Caco-2 (cell line): ENCODE results near the gene RSPH4A. TPM values are rescaled to one million over a fixed set of nuclear protein-coding genes. Genes with fewer than 3 reads are reported as not detected.

Source experiments
- BruUV-seq: library from RNA; stranded (reverse); fragments of 400-500 nt; replicated peaks from 2 replicates; lab custom pipeline; 2021; lab: Mats Ljungman, UMichigan
- CTCF ChIA-PET: fragments of 300-600 bp; sonication (Branson Sonifier 250); formaldehyde crosslinking; loops from one replicate; lab custom pipeline; 2022; ENCODE audit warnings: antibody characterized with exemption; lab: Charles Lee
- POLR2A ChIA-PET: fragments of 300-600 bp; sonication (Branson Sonifier 250); formaldehyde crosslinking; loops from one replicate; lab custom pipeline; 2022; ENCODE audit warnings: antibody characterized with exemption; lab: Charles Lee
- DNase-seq, 2 experiments: peaks; one replicate each; pipeline versions ENCODE4 v3.0.0 to v3.0.0-alpha.2; 2020 to 2022
- H3K27me3 ChIP-seq: replicated peaks from 2 replicates; pipeline ENCODE4 v1.6.0; 2011; ENCODE audit warnings: low read length; ENCODE audit not compliant: control insufficient read depth, insufficient read depth
- H3K36me3 ChIP-seq: 2 replicates; pipeline ENCODE4 v1.5.1; 2011; ENCODE audit warnings: low read length; ENCODE audit not compliant: control insufficient read depth, insufficient read depth
- H3K4me1 ChIP-seq: fragments of 250-450 bp; sonication (Bioruptor Pico); 2 replicates; pipeline ENCODE4 v1.5.1; 2020; ENCODE audit warnings: mild to moderate bottlenecking
- H3K4me3 ChIP-seq: 2 replicates; pipeline ENCODE4 v1.5.1; 2011; ENCODE audit warnings: low read depth, mild to moderate bottlenecking, control low read depth, low read length
- H3K9me3 ChIP-seq: fragments of 250-450 bp; sonication (Bioruptor Pico); 2 replicates; pipeline ENCODE4 v1.5.1; 2020; ENCODE audit warnings: mild to moderate bottlenecking, moderate library complexity
- H3K27ac Mint-ChIP-seq: one replicate; pipeline ENCODE4 v1.8.0; 2022; ENCODE audit warnings: mixed read lengths; ENCODE audit not compliant: unreplicated experiment
- H3K27me3 Mint-ChIP-seq: one replicate; pipeline ENCODE4 v1.8.0; 2022; ENCODE audit warnings: mixed read lengths; ENCODE audit not compliant: insufficient read depth, unreplicated experiment
- H3K36me3 Mint-ChIP-seq: one replicate; pipeline ENCODE4 v1.8.0; 2022; ENCODE audit warnings: mild to moderate bottlenecking, mixed read lengths; ENCODE audit not compliant: insufficient read depth, unreplicated experiment
- H3K4me1 Mint-ChIP-seq: one replicate; pipeline ENCODE4 v1.8.0; 2022; ENCODE audit warnings: low read depth, mixed read lengths; ENCODE audit not compliant: unreplicated experiment
- H3K4me3 Mint-ChIP-seq: one replicate; pipeline ENCODE4 v1.8.0; 2022; ENCODE audit warnings: mild to moderate bottlenecking, moderate library complexity, mixed read lengths; ENCODE audit not compliant: unreplicated experiment
- H3K9me3 Mint-ChIP-seq: one replicate; pipeline ENCODE4 v1.8.0; 2022; ENCODE audit warnings: mixed read lengths; ENCODE audit not compliant: unreplicated experiment
- intact Hi-C: fragments of 100-400 bp; cut with micrococcal nuclease; formaldehyde crosslinking; loops from one replicate; pipeline ENCODE4 v1.10.0; 2022; ENCODE audit not compliant: unreplicated experiment
- total RNA-seq: library from RNA; stranded (reverse); gene quantifications from 2 replicates; pipeline ENCODE4 v1.2.3, GENCODE V29; 2022
- TF ChIP-seq, protein P1 (sequence below), 2 experiments: fragments of 200-600 bp in 1 of 2; IDR thresholded peaks; 1 replicate in 1 of 2; 2 replicates in 1 of 2; pipeline versions ENCODE4 v1.5.1 to v1.8.0; 2011 to 2022; ENCODE audit warnings: antibody characterized with exemption in 1 of 2, control low read depth in 1 of 2, inconsistent platforms in 1 of 2, low read depth in 1 of 2, low read length in 1 of 2, mild to moderate bottlenecking in 1 of 2, moderate library complexity in 1 of 2; ENCODE audit not compliant: insufficient read depth in 1 of 2, severe bottlenecking in 1 of 2, unreplicated experiment in 1 of 2

RSPH4A gene
- total RNA-seq, 1 experiment from 2014 or later: 0.20 TPM

DNA sequence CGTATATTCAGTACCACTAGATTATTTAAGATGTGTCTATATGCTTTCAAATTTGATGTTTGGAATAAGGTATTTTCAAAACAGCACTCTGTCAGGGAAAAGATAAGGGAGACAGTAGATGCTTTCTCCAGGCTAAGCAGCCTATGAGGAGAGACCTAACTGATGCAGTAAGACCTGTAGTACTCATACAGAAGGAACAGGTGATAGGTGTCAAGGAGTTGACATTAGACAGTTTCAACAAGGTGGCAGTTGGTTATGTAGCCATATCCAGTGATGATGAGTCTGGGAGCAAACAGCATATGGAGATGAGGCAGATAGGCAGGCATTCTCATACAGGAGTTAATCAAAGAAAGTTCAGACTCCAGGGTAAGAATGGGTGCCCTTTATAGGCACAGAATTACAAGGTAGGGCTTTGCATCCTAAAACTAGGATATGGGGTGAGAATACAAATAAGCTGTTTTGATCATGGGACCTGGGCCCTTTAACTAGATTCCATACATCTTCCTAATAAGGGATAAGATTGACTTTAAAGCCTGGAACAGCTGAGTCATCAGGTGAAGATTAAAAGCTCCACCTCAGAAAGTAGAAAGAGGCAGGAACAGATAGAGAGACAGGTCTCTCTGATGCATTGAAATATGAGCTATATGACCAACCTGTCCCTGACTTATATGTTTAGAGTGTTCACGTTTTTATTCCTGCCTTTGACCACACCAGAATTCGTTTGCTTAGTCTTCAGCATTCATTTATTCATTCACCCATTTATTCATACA lies 7.9 kb downstream of the RSPH4A start:
- H3K4me1 Mint-ChIP-seq: no peaks in the 10 kb centered on the region
- TF ChIP-seq, protein P1, sequence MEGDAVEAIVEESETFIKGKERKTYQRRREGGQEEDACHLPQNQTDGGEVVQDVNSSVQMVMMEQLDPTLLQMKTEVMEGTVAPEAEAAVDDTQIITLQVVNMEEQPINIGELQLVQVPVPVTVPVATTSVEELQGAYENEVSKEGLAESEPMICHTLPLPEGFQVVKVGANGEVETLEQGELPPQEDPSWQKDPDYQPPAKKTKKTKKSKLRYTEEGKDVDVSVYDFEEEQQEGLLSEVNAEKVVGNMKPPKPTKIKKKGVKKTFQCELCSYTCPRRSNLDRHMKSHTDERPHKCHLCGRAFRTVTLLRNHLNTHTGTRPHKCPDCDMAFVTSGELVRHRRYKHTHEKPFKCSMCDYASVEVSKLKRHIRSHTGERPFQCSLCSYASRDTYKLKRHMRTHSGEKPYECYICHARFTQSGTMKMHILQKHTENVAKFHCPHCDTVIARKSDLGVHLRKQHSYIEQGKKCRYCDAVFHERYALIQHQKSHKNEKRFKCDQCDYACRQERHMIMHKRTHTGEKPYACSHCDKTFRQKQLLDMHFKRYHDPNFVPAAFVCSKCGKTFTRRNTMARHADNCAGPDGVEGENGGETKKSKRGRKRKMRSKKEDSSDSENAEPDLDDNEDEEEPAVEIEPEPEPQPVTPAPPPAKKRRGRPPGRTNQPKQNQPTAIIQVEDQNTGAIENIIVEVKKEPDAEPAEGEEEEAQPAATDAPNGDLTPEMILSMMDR (IDR thresholded peaks at IDR 0.05; ENCODE audit: insufficient read depth in 1 of 2, low read depth in 1 of 2, low read length in 1 of 2, severe bottlenecking in 1 of 2, unreplicated experiment in 1 of 2): no peak
- H3K36me3 Mint-ChIP-seq: no peaks in the 10 kb centered on the region
- H3K4me3 Mint-ChIP-seq: no peak overlapping the region
- H3K27ac Mint-ChIP-seq: no peak overlapping the region
- H3K36me3 ChIP-seq: no peaks in the 10 kb centered on the region
- POLR2A ChIA-PET: no interaction called here
- no TSS peak for BruUV-seq
- DNase-seq: no peak
- intact Hi-C loops: no loop called here
- no peaks in the 10 kb centered on the region; the same call in 1 of the 2 replicates for H3K4me1 ChIP-seq
- H3K4me3 ChIP-seq: no peak overlapping the region
- H3K9me3 Mint-ChIP-seq: no peaks in the 10 kb centered on the region
- no peaks in the 10 kb centered on the region for H3K9me3 ChIP-seq
- no peaks in the 10 kb centered on the region for H3K27me3 ChIP-seq
- CTCF ChIA-PET: no interaction called here
- peaks cover 3% of the 10 kb centered on the region for H3K27me3 Mint-ChIP-seq

DNA sequence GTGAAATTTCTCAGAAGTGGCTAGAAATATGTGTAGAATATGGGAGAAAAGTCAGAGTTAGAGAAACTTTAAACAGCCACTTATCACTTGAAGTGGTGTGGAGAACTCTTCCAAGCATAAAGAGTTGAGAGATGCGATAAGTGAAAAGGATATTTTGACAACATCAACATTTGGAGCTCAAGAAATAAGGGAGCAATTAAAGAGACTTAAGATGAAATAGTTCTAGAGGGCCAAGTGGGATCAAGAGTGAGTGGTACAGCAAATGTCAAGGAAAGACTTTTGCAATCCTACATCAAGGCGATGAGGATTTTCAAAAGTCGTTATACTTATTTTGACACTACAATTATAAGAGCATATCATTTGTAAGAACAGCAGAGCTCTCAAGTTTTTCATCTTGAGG lies 9.6 kb downstream of the RSPH4A start:
- Mint-ChIP-seq H3K36me3 (no peaks in the 10 kb centered on the region), H3K27ac (no peak overlapping the region), H3K27me3 (peaks cover 3% of the 10 kb centered on the region), H3K4me3 (no peak overlapping the region), H3K9me3 (no peaks in the 10 kb centered on the region), H3K4me1 (no peaks in the 10 kb centered on the region)
- no peaks in the 10 kb centered on the region; the same call in 1 of the 2 replicates for H3K4me1 ChIP-seq
- no peaks in the 10 kb centered on the region for H3K9me3 ChIP-seq
- intact Hi-C loops: no loop called here
- TF ChIP-seq, protein P1 (IDR thresholded peaks at IDR 0.05; ENCODE audit: insufficient read depth in 1 of 2, low read depth in 1 of 2, low read length in 1 of 2, severe bottlenecking in 1 of 2, unreplicated experiment in 1 of 2): no peak
- no TSS peak for BruUV-seq
- H3K27me3 ChIP-seq: no peaks in the 10 kb centered on the region
- no peaks in the 10 kb centered on the region for H3K36me3 ChIP-seq
- H3K4me3 ChIP-seq: no peak overlapping the region
- ChIA-PET CTCF (no interaction called here), POLR2A (no interaction called here)
- no peak for DNase-seq

- H3K27me3 Mint-ChIP-seq: no peaks in the 10 kb centered on the region
- no peak for DNase-seq
Measured at GRCh38 chr6:116629563-116629981, 13.3 kb downstream of the RSPH4A start.

More at GRCh38 chr6:116629563-116629981, 13.3 kb downstream of the RSPH4A start:
- no peaks in the 10 kb centered on the region for H3K9me3 ChIP-seq
- no TSS peak for BruUV-seq
- TF ChIP-seq, protein P1 (IDR thresholded peaks at IDR 0.05; ENCODE audit: insufficient read depth in 1 of 2, low read depth in 1 of 2, low read length in 1 of 2, severe bottlenecking in 1 of 2, unreplicated experiment in 1 of 2): no peak
- H3K36me3 Mint-ChIP-seq: peaks cover 12% of the 10 kb centered on the region
- no peak overlapping the region for H3K4me3 ChIP-seq
- H3K4me3 Mint-ChIP-seq: no peak overlapping the region
- ChIA-PET CTCF (no interaction called here), POLR2A (no interaction called here)
- H3K36me3 ChIP-seq: no peaks in the 10 kb centered on the region
- no peak overlapping the region for H3K27ac Mint-ChIP-seq
- intact Hi-C loops: no loop called here
- H3K4me1 Mint-ChIP-seq: no peaks in the 10 kb centered on the region
- no peaks in the 10 kb centered on the region for H3K27me3 ChIP-seq
- H3K4me1 ChIP-seq: no peaks in the 10 kb centered on the region; the same call in 1 of the 2 replicates
- no peaks in the 10 kb centered on the region for H3K9me3 Mint-ChIP-seq
